GM18511 (cell line): ENCODE results near the gene NCMAP.
"Not testable (repeated sequence)": the region's sequence is repeated elsewhere in the genome, so short reads cannot be mapped to it uniquely, and the experiment has no call there.

Experiments used
- ATAC-seq: cut with Tn5 transposase; IDR thresholded peaks from one replicate; pipeline ENCODE4 v1.9.1; 2021; ENCODE audit warnings: mild to moderate bottlenecking, moderate library complexity; ENCODE audit not compliant: unreplicated experiment

The NCMAP gene

GRCh38 chr1:24555591-24556413 is at the start of gene NCMAP:
NCMAP (plus strand) TSS chr1:24556087; CDS start chr1:24595431, 39,344 bp downstream.
- no peak for ATAC-seq

GRCh38 chr1:24506691-24507381 is 49.1 kb upstream of the NCMAP start:
- ATAC-seq: no peak

- ATAC-seq: no peak
Measured at GRCh38 chr1:24507405-24507804, 48.5 kb upstream of the NCMAP start.

- no peak for ATAC-seq
Measured at GRCh38 chr1:24508911-24509310, 47.0 kb upstream of the NCMAP start.

GRCh38 chr1:24513706-24514105 is 42.2 kb upstream of the NCMAP start:
- ATAC-seq: no peak

- ATAC-seq: no peak
Measured at GRCh38 chr1:24514946-24515345, 40.9 kb upstream of the NCMAP start.

GRCh38 chr1:24515671-24516209 is 40.1 kb upstream of the NCMAP start:
- not testable (repeated sequence) for ATAC-seq

GRCh38 chr1:24516506-24516905 is 39.4 kb upstream of the NCMAP start:
- no peak for ATAC-seq

- ATAC-seq: no peak
Measured at GRCh38 chr1:24517898-24518297, 38.0 kb upstream of the NCMAP start.

- ATAC-seq: not testable (repeated sequence)
Measured at GRCh38 chr1:24520282-24520681, 35.6 kb upstream of the NCMAP start.

GRCh38 chr1:24525606-24526005 is 30.3 kb upstream of the NCMAP start:
- no peak for ATAC-seq

- ATAC-seq: no peak
Measured at GRCh38 chr1:24526045-24526444, 29.8 kb upstream of the NCMAP start.

GRCh38 chr1:24526940-24527542 is 28.8 kb upstream of the NCMAP start:
- ATAC-seq: no peak

- ATAC-seq: no peak
Measured at GRCh38 chr1:24528744-24529143, 27.1 kb upstream of the NCMAP start.

- ATAC-seq: not testable (repeated sequence)
Measured at GRCh38 chr1:24529292-24529691, 26.6 kb upstream of the NCMAP start.

- no peak for ATAC-seq
Measured at GRCh38 chr1:24535021-24535424, 20.9 kb upstream of the NCMAP start.

GRCh38 chr1:24535778-24536177 is 20.1 kb upstream of the NCMAP start:
- ATAC-seq: no peak

- peak; percentile 66 for ATAC-seq
Measured at GRCh38 chr1:24536391-24536840, 19.5 kb upstream of the NCMAP start.

GRCh38 chr1:24540051-24540905 is 15.6 kb upstream of the NCMAP start:
- no peak for ATAC-seq

GRCh38 chr1:24540906-24541710 is 14.8 kb upstream of the NCMAP start:
- ATAC-seq: no peak
